ENCODE data around the gene HPN. TPM values are rescaled to one million over a fixed set of nuclear protein-coding genes. Genes with fewer than 3 reads are reported as not detected.

The HPN gene
- total and polyA plus RNA-seq, 2 experiments from 2014 or later: 14.0 to 17.4 TPM

GRCh38 chr19:35085947-35086346, 44.4 kb downstream of the HPN start:
- DNase-seq (ENCODE audit: low spot score) (no peak), ATAC-seq (no peak)
- H3K36me3 Mint-ChIP-seq (ENCODE audit: low read depth): peaks cover 3% of the 10 kb centered on the region; the same call in 2 of the 3 replicates
- Histone ChIP-seq H3K79me2 (replicated peaks; ENCODE audit: insufficient read depth) (no peaks in the 10 kb centered on the region), H3F3A (replicated peaks; ENCODE audit: low read depth) (0 out of 2 replicates have a peak, but pooled peaks cover 5% of the 10 kb centered on the region), H3K27ac (ENCODE audit: low read depth) (no peak overlapping the region), H4K20me1 (replicated peaks; ENCODE audit: insufficient read depth) (no peaks in the 10 kb centered on the region), H3K27me3 (ENCODE audit: insufficient read depth) (no peaks in the 10 kb centered on the region), H3K4me3 (no peak overlapping the region), H3K4me2 (no peak overlapping the region), H3K4me1 (ENCODE audit: insufficient read depth) (peaks cover 8% of the 10 kb centered on the region; the same call in 1 of the 2 replicates), H2AFZ (no peak overlapping the region), H3K36me3 (ENCODE audit: insufficient read depth) (no peaks in the 10 kb centered on the region; the same call in 1 of the 2 replicates), H3K9me2 (ENCODE audit: insufficient read depth) (no peaks in the 10 kb centered on the region)
- TF ChIP-seq ZNF114 (CRISPR knock-in tag; IDR thresholded peaks at IDR 0.05): no peak
- no peak for TF ChIP-seq NANOG (IDR thresholded peaks at IDR 0.05; ENCODE audit: borderline replicate concordance)
- no peak for TF ChIP-seq ZNF462 (CRISPR knock-in tag; IDR thresholded peaks at IDR 0.05)
- peaks cover 4% of the 10 kb centered on the region; the same call in 2 of the 3 replicates for H3K9me3 Mint-ChIP-seq
- peaks cover 16% of the 10 kb centered on the region; the same call in 2 of the 3 replicates for H3K4me1 Mint-ChIP-seq
- peaks cover 22% of the 10 kb centered on the region for H3K27me3 Mint-ChIP-seq (ENCODE audit: insufficient read depth, low read depth, poor library complexity)
- H3K27ac Mint-ChIP-seq: no peak overlapping the region
- H3K4me3 Mint-ChIP-seq: no peak overlapping the region

GRCh38 chr19:35086455-35086854, 44.9 kb downstream of the HPN start:
- H3K4me1 ChIP-seq (ENCODE audit: insufficient read depth): peaks cover 12% of the 10 kb centered on the region
- H3K9me2 ChIP-seq (ENCODE audit: insufficient read depth): no peaks in the 10 kb centered on the region
- no peak for ATAC-seq
- H3K36me3 ChIP-seq (ENCODE audit: insufficient read depth): no peaks in the 10 kb centered on the region; the same call in 1 of the 2 replicates
- Mint-ChIP-seq H3K36me3 (ENCODE audit: low read depth) (peaks cover 3% of the 10 kb centered on the region; the same call in 2 of the 3 replicates), H3K9me3 (peaks cover 4% of the 10 kb centered on the region; the same call in 2 of the 3 replicates), H3K27ac (no peak overlapping the region), H3K27me3 (ENCODE audit: insufficient read depth, low read depth, poor library complexity) (peaks cover 17% of the 10 kb centered on the region), H3K4me1 (peaks cover 16% of the 10 kb centered on the region; the same call in 2 of the 3 replicates), H3K4me3 (no peak overlapping the region)
- no peak overlapping the region for H3K4me3 ChIP-seq
- DNase-seq (ENCODE audit: low spot score): no peak
- H3K4me2 ChIP-seq: no peak overlapping the region
- no peaks in the 10 kb centered on the region for H3K27me3 ChIP-seq (ENCODE audit: insufficient read depth)
- H3K79me2 ChIP-seq (replicated peaks; ENCODE audit: insufficient read depth): no peaks in the 10 kb centered on the region
- no peak overlapping the region for H3K27ac ChIP-seq (ENCODE audit: low read depth)
- H3F3A ChIP-seq (replicated peaks; ENCODE audit: low read depth): 0 out of 2 replicates have a peak, but pooled peaks cover 5% of the 10 kb centered on the region
- H2AFZ ChIP-seq: no peak overlapping the region
- H4K20me1 ChIP-seq (replicated peaks; ENCODE audit: insufficient read depth): no peaks in the 10 kb centered on the region
- TF ChIP-seq EZH2phosphoT487 (IDR thresholded peaks at IDR 0.05; ENCODE audit: unreplicated experiment) (no peak), ZNF114 (CRISPR knock-in tag; IDR thresholded peaks at IDR 0.05) (no peak), JUNB (IDR thresholded peaks at IDR 0.05; ENCODE audit: unreplicated experiment) (no peak), CREB1 (CRISPR knock-in tag; IDR thresholded peaks at IDR 0.05; ENCODE audit: low read depth) (no peak), ETS1 (IDR thresholded peaks at IDR 0.05) (no peak), POLR2AphosphoS5 (IDR thresholded peaks at IDR 0.05; ENCODE audit: low read depth) (no peak)

All from GM23338 (cell line).